PFSK-1 (cell line): ENCODE results near the gene ARID5A.

Source experiments
- FOXP2 ChIP-seq: optimal IDR thresholded peaks from 2 replicates; pipeline ENCODE3; 2011; ENCODE audit warnings: borderline replicate concordance, control low read depth, inconsistent platforms; ENCODE audit not compliant: insufficient read depth; ENCODE audit errors: extremely low read length, extremely low read depth
- POLR2AphosphoS5 ChIP-seq: IDR thresholded peaks from 2 replicates; pipeline ENCODE4 v1.6.1; 2012; ENCODE audit warnings: low read depth, mild to moderate bottlenecking, control low read depth, low read length, moderate library complexity
- REST ChIP-seq, 2 experiments: IDR thresholded peaks; 2 replicates each; pipeline versions ENCODE4 v1.6.1 to v1.8.0; 2011 to 2012; ENCODE audit warnings: low read depth in 2 of 2, low read length in 2 of 2, control low read depth in 1 of 2, inconsistent platforms in 1 of 2, mild to moderate bottlenecking in 1 of 2, moderate library complexity in 1 of 2; ENCODE audit not compliant: insufficient read depth in 1 of 2
- SIN3A ChIP-seq: IDR thresholded peaks from 2 replicates; pipeline ENCODE4 v1.6.1; 2012; ENCODE audit warnings: mild to moderate bottlenecking, low read length, moderate library complexity, borderline replicate concordance; ENCODE audit not compliant: insufficient read depth
- TAF1 ChIP-seq: IDR thresholded peaks from 2 replicates; pipeline ENCODE4 v1.6.1; 2012; ENCODE audit warnings: low read length, control low read depth, borderline replicate concordance; ENCODE audit not compliant: insufficient read depth

Gene ARID5A

GRCh38 chr2:96528006-96528699 is 8.4 kb upstream of the ARID5A start:
- TF ChIP-seq REST (IDR thresholded peaks at IDR 0.05; ENCODE audit: insufficient read depth in 1 of 2, low read depth in 2 of 2, low read length in 2 of 2) (no peak), TAF1 (no peak), POLR2AphosphoS5 (no peak), SIN3A (no peak), FOXP2 (no peak)

GRCh38 chr2:96528700-96529375 is 7.7 kb upstream of the ARID5A start:
- TF ChIP-seq POLR2AphosphoS5 (no peak), FOXP2 (no peak)

GRCh38 chr2:96529376-96530143 is 7.0 kb upstream of the ARID5A start:
- TF ChIP-seq SIN3A = no peak
- TF ChIP-seq TAF1 = no peak
- no peak for TF ChIP-seq FOXP2
- TF ChIP-seq REST (IDR thresholded peaks at IDR 0.05; ENCODE audit: insufficient read depth in 1 of 2, low read depth in 2 of 2, low read length in 2 of 2) = no peak
- no peak for TF ChIP-seq POLR2AphosphoS5

GRCh38 chr2:96530144-96530430 is 6.5 kb upstream of the ARID5A start:
- TF ChIP-seq POLR2AphosphoS5 = no peak
- no peak for TF ChIP-seq REST (IDR thresholded peaks at IDR 0.05; ENCODE audit: insufficient read depth in 1 of 2, low read depth in 2 of 2, low read length in 2 of 2)
- no peak for TF ChIP-seq FOXP2
- TF ChIP-seq TAF1 = no peak
- no peak for TF ChIP-seq SIN3A

- TF ChIP-seq REST (IDR thresholded peaks at IDR 0.05; ENCODE audit: insufficient read depth in 1 of 2, low read depth in 2 of 2, low read length in 2 of 2) (no peak), FOXP2 (no peak), TAF1 (no peak), POLR2AphosphoS5 (no peak), SIN3A (no peak)
Observed at GRCh38 chr2:96530474-96531357, 5.8 kb upstream of the ARID5A start.
